22Rv1 (cell line): ENCODE data around the gene DOCK11.

Experiments used
- ZFX ChIP-seq: fragments of 450-650 bp; IDR thresholded peaks from 2 replicates; pipeline ENCODE4 v1.6.1; 2017; ENCODE audit warnings: antibody characterized with exemption, borderline replicate concordance
- TF ChIP-seq, protein P1 (sequence below): fragments of 450-650 bp; IDR thresholded peaks from 2 replicates; pipeline ENCODE4 v1.5.1; 2017; ENCODE audit warnings: mild to moderate bottlenecking

DNA sequence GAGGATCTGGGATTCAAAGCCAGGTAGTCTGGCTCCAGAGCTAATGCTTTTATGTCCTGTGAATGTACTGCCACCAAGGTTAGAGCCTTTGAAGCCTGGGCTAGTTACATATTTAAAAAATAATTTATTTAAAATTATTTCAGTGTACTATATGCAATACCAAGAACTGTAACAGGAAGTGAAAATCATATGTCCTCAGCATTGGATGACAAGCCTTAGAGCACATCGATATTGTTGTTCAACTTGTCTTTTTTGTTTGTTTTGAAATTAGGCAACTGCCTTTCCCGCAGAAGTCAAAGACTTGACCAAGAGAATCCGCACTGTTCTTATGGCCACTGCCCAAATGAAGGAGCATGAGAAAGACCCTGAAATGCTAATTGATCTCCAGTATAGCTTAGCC is 158.7 kb downstream of the DOCK11 start:
- TF ChIP-seq, protein P1, sequence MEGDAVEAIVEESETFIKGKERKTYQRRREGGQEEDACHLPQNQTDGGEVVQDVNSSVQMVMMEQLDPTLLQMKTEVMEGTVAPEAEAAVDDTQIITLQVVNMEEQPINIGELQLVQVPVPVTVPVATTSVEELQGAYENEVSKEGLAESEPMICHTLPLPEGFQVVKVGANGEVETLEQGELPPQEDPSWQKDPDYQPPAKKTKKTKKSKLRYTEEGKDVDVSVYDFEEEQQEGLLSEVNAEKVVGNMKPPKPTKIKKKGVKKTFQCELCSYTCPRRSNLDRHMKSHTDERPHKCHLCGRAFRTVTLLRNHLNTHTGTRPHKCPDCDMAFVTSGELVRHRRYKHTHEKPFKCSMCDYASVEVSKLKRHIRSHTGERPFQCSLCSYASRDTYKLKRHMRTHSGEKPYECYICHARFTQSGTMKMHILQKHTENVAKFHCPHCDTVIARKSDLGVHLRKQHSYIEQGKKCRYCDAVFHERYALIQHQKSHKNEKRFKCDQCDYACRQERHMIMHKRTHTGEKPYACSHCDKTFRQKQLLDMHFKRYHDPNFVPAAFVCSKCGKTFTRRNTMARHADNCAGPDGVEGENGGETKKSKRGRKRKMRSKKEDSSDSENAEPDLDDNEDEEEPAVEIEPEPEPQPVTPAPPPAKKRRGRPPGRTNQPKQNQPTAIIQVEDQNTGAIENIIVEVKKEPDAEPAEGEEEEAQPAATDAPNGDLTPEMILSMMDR: no peak
- no peak for TF ChIP-seq ZFX
